Activated naive CD4-positive, alpha-beta T cell treated with anti-CD3 and anti-CD28 coated beads for 36 hours (primary cell): ENCODE data around the gene GULP1. TPM values are rescaled to one million over a fixed set of nuclear protein-coding genes. Genes with fewer than 3 reads are reported as not detected.

Experiments
- CTCF ChIA-PET: fragments of 350-600 bp; sonication (Branson Sonifier 250); formaldehyde crosslinking; loops from one replicate; lab custom pipeline; 2021; ENCODE audit warnings: antibody characterized with exemption; lab: Charles Lee
- DNase-seq: peaks from one replicate; pipeline ENCODE4 v3.0.0-alpha.2; 2020
- H3K27ac Mint-ChIP-seq: one replicate; pipeline ENCODE4 v1.8.0; 2021; ENCODE audit warnings: mild to moderate bottlenecking, mixed read lengths
- H3K27me3 Mint-ChIP-seq: one replicate; pipeline ENCODE4 v1.8.0; 2021; ENCODE audit warnings: low read depth, mixed read lengths
- H3K36me3 Mint-ChIP-seq: one replicate; pipeline ENCODE4 v1.8.0; 2021; ENCODE audit warnings: low read depth, mixed read lengths
- H3K4me1 Mint-ChIP-seq: one replicate; pipeline ENCODE4 v1.8.0; 2021; ENCODE audit warnings: low read depth, mixed read lengths
- H3K4me3 Mint-ChIP-seq: one replicate; pipeline ENCODE4 v1.8.0; 2021; ENCODE audit warnings: mild to moderate bottlenecking, moderate library complexity, mixed read lengths
- H3K9me3 Mint-ChIP-seq: one replicate; pipeline ENCODE4 v1.8.0; 2021; ENCODE audit warnings: mixed read lengths
- intact Hi-C: fragments of 100-400 bp; cut with micrococcal nuclease; formaldehyde crosslinking; loops from one replicate; pipeline ENCODE4 v1.15.1; 2023
- total RNA-seq, 2 experiments: library from RNA; stranded (reverse); gene quantifications; one replicate each; pipeline ENCODE4 v1.2.3, GENCODE V29; 2021

GULP1 gene
- total RNA-seq, 2 experiments from 2014 or later, result not detected

GRCh38 chr2:188332619-188333018, 40.9 kb downstream of the GULP1 start:
- Mint-ChIP-seq H3K27ac (no peak overlapping the region), H3K4me3 (no peak overlapping the region), H3K36me3 (no peaks in the 10 kb centered on the region), H3K9me3 (no peaks in the 10 kb centered on the region), H3K4me1 (no peaks in the 10 kb centered on the region), H3K27me3 (no peaks in the 10 kb centered on the region)
- intact Hi-C loops, result no loop called here
- DNase-seq, result no peak
- CTCF ChIA-PET, result no interaction called here

- no peak overlapping the region for H3K27ac Mint-ChIP-seq
- H3K9me3 Mint-ChIP-seq, result no peaks in the 10 kb centered on the region
- intact Hi-C loops, result no loop called here
- H3K4me3 Mint-ChIP-seq, result no peak overlapping the region
- CTCF ChIA-PET, result no interaction called here
- no peaks in the 10 kb centered on the region for H3K27me3 Mint-ChIP-seq
- no peaks in the 10 kb centered on the region for H3K36me3 Mint-ChIP-seq
- no peaks in the 10 kb centered on the region for H3K4me1 Mint-ChIP-seq
- no peak for DNase-seq
Measured at GRCh38 chr2:188333751-188334524, 42.3 kb downstream of the GULP1 start.

- H3K27me3 Mint-ChIP-seq, result no peaks in the 10 kb centered on the region
- DNase-seq, result no peak
- no peaks in the 10 kb centered on the region for H3K4me1 Mint-ChIP-seq
- no peaks in the 10 kb centered on the region for H3K36me3 Mint-ChIP-seq
- CTCF ChIA-PET, result no interaction called here
- intact Hi-C loops, result no loop called here
- H3K4me3 Mint-ChIP-seq, result no peak overlapping the region
- no peak overlapping the region for H3K27ac Mint-ChIP-seq
- no peaks in the 10 kb centered on the region for H3K9me3 Mint-ChIP-seq
Measured at GRCh38 chr2:188338463-188338862, 46.8 kb downstream of the GULP1 start.

- Mint-ChIP-seq H3K36me3 (no peaks in the 10 kb centered on the region), H3K27me3 (no peaks in the 10 kb centered on the region), H3K4me3 (no peak overlapping the region), H3K27ac (no peak overlapping the region), H3K4me1 (no peaks in the 10 kb centered on the region), H3K9me3 (no peaks in the 10 kb centered on the region)
- intact Hi-C loops, result no loop called here
- CTCF ChIA-PET, result no interaction called here
- DNase-seq, result no peak
Measured at GRCh38 chr2:188340257-188340656, 48.6 kb downstream of the GULP1 start.

GRCh38 chr2:188345020-188345419, 53.3 kb downstream of the GULP1 start:
- no peak overlapping the region for H3K27ac Mint-ChIP-seq
- no peak for DNase-seq
- intact Hi-C loops, result no loop called here
- H3K9me3 Mint-ChIP-seq, result no peaks in the 10 kb centered on the region
- no peak overlapping the region for H3K4me3 Mint-ChIP-seq
- H3K4me1 Mint-ChIP-seq, result no peaks in the 10 kb centered on the region
- CTCF ChIA-PET, result no interaction called here
- H3K36me3 Mint-ChIP-seq, result no peaks in the 10 kb centered on the region
- H3K27me3 Mint-ChIP-seq, result no peaks in the 10 kb centered on the region

GRCh38 chr2:188345426-188345825, 53.8 kb downstream of the GULP1 start:
- H3K27ac Mint-ChIP-seq, result no peak overlapping the region
- no peaks in the 10 kb centered on the region for H3K4me1 Mint-ChIP-seq
- H3K9me3 Mint-ChIP-seq, result no peaks in the 10 kb centered on the region

GRCh38 chr2:188345831-188346458, 54.3 kb downstream of the GULP1 start:
- H3K9me3 Mint-ChIP-seq, result no peaks in the 10 kb centered on the region
- intact Hi-C loops, result no loop called here

More at GRCh38 chr2:188345426-188345825, 53.8 kb downstream of the GULP1 start:
- no peak for DNase-seq
- no peaks in the 10 kb centered on the region for H3K27me3 Mint-ChIP-seq
- intact Hi-C loops, result no loop called here
- H3K36me3 Mint-ChIP-seq, result no peaks in the 10 kb centered on the region
- CTCF ChIA-PET, result no interaction called here
- H3K4me3 Mint-ChIP-seq, result no peak overlapping the region

GRCh38 chr2:188349019-188349418, 57.3 kb downstream of the GULP1 start:
- peaks cover 2% of the 10 kb centered on the region for H3K27me3 Mint-ChIP-seq
- DNase-seq, result no peak
- H3K36me3 Mint-ChIP-seq, result no peaks in the 10 kb centered on the region
- no peaks in the 10 kb centered on the region for H3K4me1 Mint-ChIP-seq
- CTCF ChIA-PET, result no interaction called here
- intact Hi-C loops, result no loop called here
- H3K27ac Mint-ChIP-seq, result no peak overlapping the region
- no peak overlapping the region for H3K4me3 Mint-ChIP-seq
- no peaks in the 10 kb centered on the region for H3K9me3 Mint-ChIP-seq

More at GRCh38 chr2:188345831-188346458, 54.3 kb downstream of the GULP1 start:
- DNase-seq, result no peak
- H3K4me1 Mint-ChIP-seq, result no peaks in the 10 kb centered on the region
- H3K4me3 Mint-ChIP-seq, result no peak overlapping the region
- H3K27ac Mint-ChIP-seq, result no peak overlapping the region
- H3K27me3 Mint-ChIP-seq, result no peaks in the 10 kb centered on the region
- H3K36me3 Mint-ChIP-seq, result no peaks in the 10 kb centered on the region
- CTCF ChIA-PET, result no interaction called here

- H3K4me3 Mint-ChIP-seq, result no peak overlapping the region
- no peaks in the 10 kb centered on the region for H3K4me1 Mint-ChIP-seq
- CTCF ChIA-PET, result interaction anchor here (0.6 kb wide), 1 partner anchor 80 kb away, joined by 4 read pairs; no protein-coding TSS in a partner anchor
- no peaks in the 10 kb centered on the region for H3K9me3 Mint-ChIP-seq
- no peak for DNase-seq
- no peak overlapping the region for H3K27ac Mint-ChIP-seq
- no peaks in the 10 kb centered on the region for H3K36me3 Mint-ChIP-seq
- peaks cover 2% of the 10 kb centered on the region for H3K27me3 Mint-ChIP-seq
- intact Hi-C loops, result no loop called here
Measured at GRCh38 chr2:188353282-188353681, 61.6 kb downstream of the GULP1 start.

- Mint-ChIP-seq H3K27me3 (peaks cover 3% of the 10 kb centered on the region), H3K36me3 (no peaks in the 10 kb centered on the region), H3K4me1 (no peaks in the 10 kb centered on the region), H3K27ac (no peak overlapping the region), H3K9me3 (no peaks in the 10 kb centered on the region), H3K4me3 (no peak overlapping the region)
- intact Hi-C loops, result no loop called here
- no peak for DNase-seq
- CTCF ChIA-PET, result no interaction called here
Measured at GRCh38 chr2:188360485-188361263, 69.0 kb downstream of the GULP1 start.

GRCh38 chr2:188364033-188364630, 72.5 kb downstream of the GULP1 start:
- intact Hi-C loops, result no loop called here
- no peak for DNase-seq
- H3K27me3 Mint-ChIP-seq, result peaks cover 3% of the 10 kb centered on the region
- no peaks in the 10 kb centered on the region for H3K9me3 Mint-ChIP-seq
- no peaks in the 10 kb centered on the region for H3K4me1 Mint-ChIP-seq
- CTCF ChIA-PET, result interaction anchor here (0.6 kb wide), 1 partner anchor 28 kb away, joined by 3 read pairs; no protein-coding TSS in a partner anchor
- no peak overlapping the region for H3K27ac Mint-ChIP-seq
- no peak overlapping the region for H3K4me3 Mint-ChIP-seq
- H3K36me3 Mint-ChIP-seq, result no peaks in the 10 kb centered on the region

GRCh38 chr2:188365058-188365641, 73.5 kb downstream of the GULP1 start:
- CTCF ChIA-PET, result no interaction called here
- H3K9me3 Mint-ChIP-seq, result no peaks in the 10 kb centered on the region
- H3K36me3 Mint-ChIP-seq, result no peaks in the 10 kb centered on the region
- peaks cover 3% of the 10 kb centered on the region for H3K27me3 Mint-ChIP-seq
- H3K27ac Mint-ChIP-seq, result no peak overlapping the region
- no peak for DNase-seq
- no peak overlapping the region for H3K4me3 Mint-ChIP-seq
- intact Hi-C loops, result no loop called here
- no peaks in the 10 kb centered on the region for H3K4me1 Mint-ChIP-seq
